HepG2 (cell line): ENCODE measurements around the gene ACOT4. TPM values are rescaled to one million over a fixed set of nuclear protein-coding genes. Genes with fewer than 3 reads are reported as not detected.

Source experiments
- ARNTL ChIP-seq: sonication (generic); formaldehyde crosslinking; IDR thresholded peaks from 2 replicates; pipeline ENCODE4 v1.4.0; 2020; ENCODE audit warnings: mild to moderate bottlenecking, missing genetic modification reagents
- CREB1 ChIP-seq, 2 experiments: fragments of 450-650 bp in 1 of 2; IDR thresholded peaks; 2 replicates each; pipeline ENCODE4 v1.6.1; 2016 to 2017; ENCODE audit warnings: control low read depth in 1 of 2, mild to moderate bottlenecking in 1 of 2, missing compliant biosample characterization in 1 of 2, missing genetic modification characterization in 1 of 2
- ERF ChIP-seq: IDR thresholded peaks from 2 replicates; pipeline ENCODE4 v1.6.1; 2018; ENCODE audit warnings: missing biosample characterization, missing genetic modification reagents
- FOXO1 ChIP-seq: sonication (generic); formaldehyde crosslinking; IDR thresholded peaks from 2 replicates; pipeline ENCODE4 v1.4.0; 2020; ENCODE audit warnings: missing genetic modification reagents
- HNF1B ChIP-seq: sonication (generic); formaldehyde crosslinking; IDR thresholded peaks from 2 replicates; pipeline ENCODE4 v1.5.1; 2020; ENCODE audit warnings: mild to moderate bottlenecking, moderate library complexity, missing genetic modification reagents
- KLF9 ChIP-seq: IDR thresholded peaks from 2 replicates; pipeline ENCODE4 v1.6.1; 2016; ENCODE audit warnings: low read depth
- KMT2A ChIP-seq: sonication (generic); formaldehyde crosslinking; IDR thresholded peaks from 2 replicates; pipeline ENCODE4 v1.4.0; 2020; ENCODE audit warnings: missing genetic modification reagents
- MTA1 ChIP-seq: sonication (generic); formaldehyde crosslinking; IDR thresholded peaks from 2 replicates; pipeline ENCODE4 v1.4.0; 2020; ENCODE audit warnings: missing genetic modification reagents, mild to moderate bottlenecking, borderline replicate concordance
- MTF2 ChIP-seq: sonication (generic); formaldehyde crosslinking; IDR thresholded peaks from 2 replicates; pipeline ENCODE4 v1.5.0; 2020; ENCODE audit warnings: missing genetic modification reagents, borderline replicate concordance
- MYNN ChIP-seq: sonication (generic); formaldehyde crosslinking; IDR thresholded peaks from 2 replicates; pipeline ENCODE4 v1.4.0; 2020; ENCODE audit warnings: mild to moderate bottlenecking, low read depth, missing genetic modification reagents
- NFKB2 ChIP-seq: sonication (generic); formaldehyde crosslinking; IDR thresholded peaks from 2 replicates; pipeline ENCODE4 v1.4.0; 2020; ENCODE audit warnings: missing genetic modification reagents, borderline replicate concordance
- PCBP2 ChIP-seq: fragments of 200-400 bp; formaldehyde crosslinking; optimal IDR thresholded peaks from 2 replicates; pipeline ENCODE3; 2018; ENCODE audit warnings: low read length, low read depth; ENCODE audit not compliant: poor library complexity, severe bottlenecking
- PHB2 ChIP-seq: fragments of 450-650 bp; IDR thresholded peaks from 2 replicates; pipeline ENCODE4 v1.6.1; 2018; ENCODE audit not compliant: partially characterized antibody
- POGZ ChIP-seq: sonication (generic); formaldehyde crosslinking; IDR thresholded peaks from 2 replicates; pipeline ENCODE4 v1.4.0; 2020; ENCODE audit warnings: mild to moderate bottlenecking, missing genetic modification reagents
- POLR2G ChIP-seq: fragments of 200-400 bp; formaldehyde crosslinking; IDR thresholded peaks from 2 replicates; pipeline ENCODE4 v1.6.1; 2018; ENCODE audit warnings: mild to moderate bottlenecking, low read depth, low read length, moderate library complexity
- RARG ChIP-seq: sonication (generic); formaldehyde crosslinking; IDR thresholded peaks from 2 replicates; pipeline ENCODE4 v1.4.0; 2020; ENCODE audit warnings: low read depth, mild to moderate bottlenecking, missing genetic modification reagents
- RFXAP ChIP-seq: sonication (generic); formaldehyde crosslinking; IDR thresholded peaks from 2 replicates; pipeline ENCODE4 v1.4.0; 2020; ENCODE audit warnings: missing genetic modification reagents, borderline replicate concordance
- RORA ChIP-seq: sonication (generic); formaldehyde crosslinking; IDR thresholded peaks from 2 replicates; pipeline ENCODE4 v1.5.0; 2020; ENCODE audit warnings: mild to moderate bottlenecking, missing genetic modification reagents, moderate library complexity
- SMYD3 ChIP-seq: sonication (generic); formaldehyde crosslinking; IDR thresholded peaks from 2 replicates; pipeline ENCODE4 v1.8.1; 2023; ENCODE audit warnings: mild to moderate bottlenecking, missing genetic modification reagents
- TBP ChIP-seq: sonication (generic); formaldehyde crosslinking; IDR thresholded peaks from 2 replicates; pipeline ENCODE4 v1.5.0; 2020; ENCODE audit warnings: missing genetic modification reagents
- TCF12 ChIP-seq, 2 experiments: fragments of 450-650 bp in 1 of 2; sonication (generic) in 1 of 2; formaldehyde crosslinking in 1 of 2; IDR thresholded peaks; 2 replicates each; pipeline versions ENCODE4 v1.6.1 to v1.8.0; 2017 to 2022; ENCODE audit warnings: antibody characterized with exemption in 1 of 2, mild to moderate bottlenecking in 1 of 2, missing genetic modification reagents in 1 of 2, moderate library complexity in 1 of 2
- THAP8 ChIP-seq: sonication (generic); formaldehyde crosslinking; IDR thresholded peaks from 2 replicates; pipeline ENCODE4 v1.5.1; 2020; ENCODE audit warnings: missing genetic modification reagents, mild to moderate bottlenecking, borderline replicate concordance
- ZFP37 ChIP-seq: sonication (generic); formaldehyde crosslinking; IDR thresholded peaks from 2 replicates; pipeline ENCODE4 v1.4.0; 2020; ENCODE audit warnings: missing genetic modification reagents, borderline replicate concordance
- ZKSCAN8 ChIP-seq: IDR thresholded peaks from 2 replicates; pipeline ENCODE4 v1.6.1; 2016; ENCODE audit warnings: borderline replicate concordance, missing genetic modification reagents, missing compliant biosample characterization
- ZNF207 ChIP-seq: fragments of 450-650 bp; IDR thresholded peaks from 2 replicates; pipeline ENCODE4 v1.6.1; 2016; ENCODE audit warnings: antibody characterized with exemption, borderline replicate concordance
- ZNF256 ChIP-seq: sonication (generic); formaldehyde crosslinking; conservative IDR thresholded peaks from 2 replicates; pipeline ENCODE4 v1.4.0; 2020; ENCODE audit warnings: missing genetic modification reagents
- ZNF263 ChIP-seq: sonication (generic); formaldehyde crosslinking; IDR thresholded peaks from 2 replicates; pipeline ENCODE4 v1.4.0; 2020; ENCODE audit warnings: missing genetic modification reagents
- ZNF441 ChIP-seq: sonication (generic); formaldehyde crosslinking; IDR thresholded peaks from 2 replicates; pipeline ENCODE4 v1.7.0; 2021; ENCODE audit warnings: missing genetic modification reagents, borderline replicate concordance
- ZNF672 ChIP-seq: sonication (generic); formaldehyde crosslinking; IDR thresholded peaks from 2 replicates; pipeline ENCODE4 v1.8.1; 2022; ENCODE audit warnings: missing genetic modification reagents
- ZNF75D ChIP-seq: sonication (generic); formaldehyde crosslinking; IDR thresholded peaks from 2 replicates; pipeline ENCODE4 v1.8.1; 2023; ENCODE audit warnings: missing genetic modification reagents, mild to moderate bottlenecking, borderline replicate concordance
- ZNF891 ChIP-seq: sonication (generic); formaldehyde crosslinking; IDR thresholded peaks from 2 replicates; pipeline ENCODE4 v1.5.0; 2020; ENCODE audit warnings: mild to moderate bottlenecking, missing genetic modification reagents
- polyA plus RNA-seq, 8 experiments: library from polyadenylated mRNA; depleted of rRNA in 3 of 8; stranded (reverse) in 7 of 8; unstranded in 1 of 8; fragments of >200 nt; fragmentation: Illumina TruSeq in 4 of 8; extraction: Trizol in 4 of 8; gene quantifications; 2 replicates each; pipeline versions ENCODE4 v1.2.1 to v1.2.3, GENCODE V29; 2011 to 2016; ENCODE audit warnings: low read depth in 4 of 8, missing spikeins in 1 of 8, mixed read lengths in 1 of 8; ENCODE audit not compliant: insufficient read depth in 1 of 8
- total RNA-seq, 5 experiments: library from RNA; depleted of rRNA; stranded (reverse); fragments of >200 nt; fragmentation: Illumina TruSeq; extraction: Trizol; gene quantifications; 2 replicates each; pipeline ENCODE4 v1.2.3, GENCODE V29; 2016; ENCODE audit warnings: low read depth in 1 of 5

The ACOT4 gene
- total and polyA plus RNA-seq, 2 of the 13 experiments (the other 11 are each of a cell fraction or from before 2014, with no cell fraction given) = 0.04 to 0.05 TPM

GRCh38 chr14:73644531-73645247, 53.0 kb downstream of the ACOT4 start, which contains the start of gene DNAL1 (continued):
- TF ChIP-seq ZNF263 (CRISPR knock-in tag) (no peak), ZNF256 (no peak), FOXO1 (no peak), RARG (no peak), ARNTL (CRISPR knock-in tag) (no peak), KMT2A (no peak), CREB1 (IDR thresholded peaks at IDR 0.05) (no peak), CREB1 (CRISPR knock-in tag; IDR thresholded peaks at IDR 0.05) (no peak; the same call in 1 of the 2 replicates), ZNF891 (CRISPR knock-in tag) (no peak; the same call in 1 of the 2 replicates), HNF1B (peak; percentile 73), POGZ (CRISPR knock-in tag) (no peak), PHB2 (no peak), TCF12 (IDR thresholded peaks at IDR 0.05) (no peak), TCF12 (CRISPR knock-in tag; IDR thresholded peaks at IDR 0.05) (no peak), RORA (CRISPR knock-in tag) (0 out of 2 replicates have a peak, but pooled peaks have one; percentile 32), ZNF672 (CRISPR knock-in tag) (no peak), ZNF75D (CRISPR knock-in tag) (no peak), ERF (CRISPR knock-in tag) (no peak), SMYD3 (CRISPR knock-in tag) (no peak), RFXAP (CRISPR knock-in tag) (0 out of 2 replicates have a peak, but pooled peaks have one; percentile 56), MYNN (CRISPR knock-in tag) (no peak), ZNF441 (CRISPR knock-in tag) (no peak), ZFP37 (CRISPR knock-in tag) (no peak), TBP (no peak), KLF9 (CRISPR knock-in tag) (0 out of 2 replicates have a peak, but pooled peaks have one; percentile 55), NFKB2 (no peak), POLR2G (peak; percentile 97), ZKSCAN8 (no peak; the same call in 1 of the 2 replicates), THAP8 (no peak), MTA1 (CRISPR knock-in tag) (no peak), ZNF207 (no peak), MTF2 (CRISPR knock-in tag) (no peak), PCBP2 (no peak)
